GM12878 (cell line): ENCODE results near the gene SLC35F2. TPM values are rescaled to one million over a fixed set of nuclear protein-coding genes. Genes with fewer than 3 reads are reported as not detected.

Source experiments
- ATAC-seq: fragments of 200-7000 bp; cut with Tn5 transposase; 3 replicates; pipeline ENCODE4 v1.9.1; 2020; ENCODE audit warnings: mild to moderate bottlenecking, moderate library complexity
- BruUV-seq: library from RNA; stranded (reverse); fragments of 400-500 nt; replicated peaks from 2 replicates; lab custom pipeline; 2021; lab: Mats Ljungman, UMichigan
- CTCF ChIA-PET: fragments of 300-600 bp; sonication (Branson Sonifier 250); formaldehyde crosslinking; extraction: SDS; loops from one replicate; lab custom pipeline; 2021; ENCODE audit warnings: inconsistent platforms; lab: Yijun Ruan, JAX
- POLR2A ChIA-PET: fragments of 350-600 bp; formaldehyde crosslinking; extraction: SDS; loops from one replicate; lab custom pipeline; 2021; ENCODE audit warnings: inconsistent platforms; lab: Charles Lee
- RAD21 ChIA-PET: fragments of 300-600 bp; sonication (Branson Sonifier 250); formaldehyde crosslinking; loops from one replicate; lab custom pipeline; 2023; ENCODE audit warnings: antibody characterized with exemption; ENCODE audit not compliant: unreplicated experiment; lab: Charles Lee
- SMC1A ChIA-PET: fragments of 300-600 bp; sonication (Branson Sonifier 250); formaldehyde crosslinking; loops from one replicate; lab custom pipeline; 2023; ENCODE audit not compliant: unreplicated experiment, uncharacterized antibody; lab: Charles Lee
- DNase-seq: peaks from one replicate; pipeline ENCODE4 v3.0.0-alpha.2; 2011; ENCODE audit warnings: low read depth, low spot score
- FAIRE-seq: peaks from 3 replicates; lab custom pipeline; 2011; peaks lifted over from hg19 to GRCh38; lab: Jason Lieb, UNC
- H2AFZ ChIP-seq: 2 replicates; pipeline ENCODE4 v1.6.0; 2011; ENCODE audit warnings: low read depth, low read length, control low read depth; ENCODE audit not compliant: control insufficient read depth
- H3K27ac ChIP-seq: 2 replicates; pipeline ENCODE4 v1.5.1; 2011; ENCODE audit warnings: control low read depth; ENCODE audit not compliant: control insufficient read depth, insufficient read depth
- H3K27me3 ChIP-seq, 2 experiments: replicated peaks in 1 of 2; 2 replicates each; pipeline versions ENCODE4 v1.6.0 to v1.6.1; 2011; ENCODE audit warnings: low read length in 1 of 2; ENCODE audit not compliant: control insufficient read depth in 2 of 2, insufficient read depth in 2 of 2
- H3K36me3 ChIP-seq, 2 experiments: 2 replicates each; pipeline ENCODE4 v1.5.1; 2011; ENCODE audit warnings: low read length in 1 of 2; ENCODE audit not compliant: control insufficient read depth in 2 of 2, insufficient read depth in 2 of 2
- H3K4me1 ChIP-seq: 2 replicates; pipeline ENCODE4 v1.6.1; 2011; ENCODE audit warnings: mild to moderate bottlenecking, low read length, moderate library complexity, mixed read lengths; ENCODE audit not compliant: control insufficient read depth, insufficient read depth
- H3K4me2 ChIP-seq: 2 replicates; pipeline ENCODE4 v1.6.0; 2011; ENCODE audit warnings: control low read depth; ENCODE audit not compliant: control insufficient read depth, insufficient read depth
- H3K4me3 ChIP-seq: fragments of 200-600 bp; sonication (generic); 2 replicates; pipeline ENCODE4 v1.5.1; 2016
- H3K79me2 ChIP-seq: 2 replicates; pipeline ENCODE4 v1.6.0; 2011; ENCODE audit warnings: low read length; ENCODE audit not compliant: control insufficient read depth, insufficient read depth
- H3K9ac ChIP-seq: 2 replicates; pipeline ENCODE4 v1.8.0; 2011; ENCODE audit warnings: low read length, control low read depth, mixed read lengths; ENCODE audit not compliant: control insufficient read depth, insufficient read depth
- H3K9me3 ChIP-seq: replicated peaks from 3 replicates; pipeline ENCODE4 v1.5.1; 2011; ENCODE audit warnings: mild to moderate bottlenecking, low read length; ENCODE audit not compliant: control insufficient read depth, insufficient read depth
- H4K20me1 ChIP-seq: 2 replicates; pipeline ENCODE4 v1.6.0; 2011; ENCODE audit not compliant: control insufficient read depth, insufficient read depth
- ATF7 ChIP-seq: fragments of 450-650 bp; IDR thresholded peaks from 2 replicates; pipeline ENCODE4 v1.6.1; 2016; ENCODE audit warnings: low read depth, mild to moderate bottlenecking
- FOS ChIP-seq: IDR thresholded peaks from 3 replicates; pipeline ENCODE4 v1.6.1; 2011; ENCODE audit warnings: borderline replicate concordance; ENCODE audit not compliant: insufficient read length; ENCODE audit errors: extremely low read depth
- HCFC1 ChIP-seq: fragments of 150-350 bp; IDR thresholded peaks from 2 replicates; pipeline ENCODE4 v1.6.1; 2014; ENCODE audit warnings: low read length
- JUNB ChIP-seq: IDR thresholded peaks from 2 replicates; pipeline ENCODE4 v1.6.1; 2016; ENCODE audit warnings: antibody characterized with exemption, mild to moderate bottlenecking
- WGBS: methylation state at CpG from one replicate; pipeline ENCODE4 v1.1.6; 2016; ENCODE audit warnings: low lambda C conversion rate; ENCODE audit not compliant: insufficient replicate concordance, insufficient coverage; ENCODE audit errors: missing lambda C conversion rate; 5-methylcytosine and 5-hydroxymethylcytosine counted together
- in situ Hi-C: fragments of 300-500 bp; cut with MboI; formaldehyde crosslinking; loops from 9 replicates; pipeline ENCODE4 v1.14.3; 2018; ENCODE audit warnings: mixed read lengths
- intact Hi-C: fragments of 100-400 bp; cut with micrococcal nuclease; formaldehyde crosslinking; loops from one replicate; pipeline ENCODE4 v1.14.2; 2022; ENCODE audit not compliant: unreplicated experiment
- polyA plus RNA-seq, 11 experiments: library from polyadenylated mRNA; depleted of rRNA in 4 of 11; unstranded in 6 of 11; stranded (reverse) in 5 of 11; fragments of >200 nt; fragmentation: Nextera tagmentation in 4 of 11; fragmentation: Illumina TruSeq in 1 of 11; extraction: Ambion mirVana in 4 of 11; extraction: Trizol in 1 of 11; gene quantifications; 1 replicate in 1 of 11; 2 replicates in 10 of 11; pipeline versions ENCODE4 v1.2.1 to v1.2.3, GENCODE V29; 2011 to 2016; ENCODE audit warnings: inconsistent platforms in 2 of 11, missing spikeins in 2 of 11, low read depth in 1 of 11
- total RNA-seq, 4 experiments: library from RNA; depleted of rRNA in 3 of 4; stranded (reverse); fragments of >200 nt in 3 of 4; fragmentation: Illumina TruSeq in 1 of 4; extraction: Trizol in 1 of 4; gene quantifications; 2 replicates each; pipeline versions ENCODE4 v1.2.1 to v1.2.3, GENCODE V29; 2013 to 2021
- TF ChIP-seq, protein P1 (sequence below): fragments of 450-650 bp; formaldehyde crosslinking; IDR thresholded peaks from 2 replicates; pipeline ENCODE4 v1.5.0; 2022; ENCODE audit warnings: mild to moderate bottlenecking, missing genetic modification characterization
- TF ChIP-seq, protein P2 (sequence below): fragments of 450-650 bp; IDR thresholded peaks from 2 replicates; pipeline ENCODE4 v1.6.1; 2018; ENCODE audit warnings: borderline replicate concordance, mild to moderate bottlenecking; ENCODE audit not compliant: partially characterized antibody

SLC35F2 gene
- total and polyA plus RNA-seq, 10 of the 15 experiments (the other 5 are each of a cell fraction or from before 2014, with no cell fraction given) = 15.2 to 48.8 (median 40.1) TPM

DNA sequence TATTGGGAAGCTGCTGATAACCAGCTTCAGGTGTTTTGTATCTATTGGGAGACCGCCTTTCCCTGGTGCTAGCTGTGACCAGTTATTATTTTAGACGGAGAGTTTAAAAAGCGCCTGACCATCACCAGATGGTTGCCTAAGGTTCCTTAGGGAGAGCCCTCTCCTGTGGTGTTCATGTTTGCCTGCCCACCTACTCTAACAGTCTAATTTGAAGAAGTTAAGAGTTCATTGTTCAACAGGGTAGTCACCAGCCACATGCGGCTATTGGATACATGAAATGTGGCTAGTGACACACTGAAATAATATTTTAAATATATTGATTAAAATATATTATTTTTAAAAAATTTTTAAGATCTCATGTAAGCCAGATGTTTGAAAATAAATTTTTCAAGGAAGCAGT is 75.5 kb downstream of the SLC35F2 start:
- H3K79me2 ChIP-seq = no peaks in the 10 kb centered on the region
- WGBS = 94% methylated on average over 4 of the region's 4 CpGs
- no peak overlapping the region for H2AFZ ChIP-seq
- H3K9ac ChIP-seq = no peak overlapping the region
- no peaks in the 10 kb centered on the region for H3K36me3 ChIP-seq
- RAD21 ChIA-PET = no interaction called here
- H4K20me1 ChIP-seq = no peaks in the 10 kb centered on the region
- no peaks in the 10 kb centered on the region for H3K4me1 ChIP-seq
- H3K4me2 ChIP-seq = no peak overlapping the region
- SMC1A ChIA-PET = interaction anchor here (1.5 kb wide), 1 partner anchor 93 kb away, joined by 4 read pairs; no protein-coding TSS in a partner anchor
- ATAC-seq (no peak), DNase-seq (no peak), FAIRE-seq (no peak)
- H3K9me3 ChIP-seq = no peaks in the 10 kb centered on the region; the same call in 2 of the 3 replicates
- no peak overlapping the region for H3K27ac ChIP-seq
- CTCF ChIA-PET = interaction anchor here (0.8 to 2.4 kb wide), 3 partner anchors 12 to 183 kb away, joined by 3 to 8 read pairs (median 3); no protein-coding TSS in a partner anchor
- no peak overlapping the region for H3K4me3 ChIP-seq
- POLR2A ChIA-PET = no interaction called here
- in situ Hi-C loops = no loop called here
- no peaks in the 10 kb centered on the region for H3K27me3 ChIP-seq
- TF ChIP-seq HCFC1 = no peak
- no peak for TF ChIP-seq ATF7
- TF ChIP-seq, protein P1, sequence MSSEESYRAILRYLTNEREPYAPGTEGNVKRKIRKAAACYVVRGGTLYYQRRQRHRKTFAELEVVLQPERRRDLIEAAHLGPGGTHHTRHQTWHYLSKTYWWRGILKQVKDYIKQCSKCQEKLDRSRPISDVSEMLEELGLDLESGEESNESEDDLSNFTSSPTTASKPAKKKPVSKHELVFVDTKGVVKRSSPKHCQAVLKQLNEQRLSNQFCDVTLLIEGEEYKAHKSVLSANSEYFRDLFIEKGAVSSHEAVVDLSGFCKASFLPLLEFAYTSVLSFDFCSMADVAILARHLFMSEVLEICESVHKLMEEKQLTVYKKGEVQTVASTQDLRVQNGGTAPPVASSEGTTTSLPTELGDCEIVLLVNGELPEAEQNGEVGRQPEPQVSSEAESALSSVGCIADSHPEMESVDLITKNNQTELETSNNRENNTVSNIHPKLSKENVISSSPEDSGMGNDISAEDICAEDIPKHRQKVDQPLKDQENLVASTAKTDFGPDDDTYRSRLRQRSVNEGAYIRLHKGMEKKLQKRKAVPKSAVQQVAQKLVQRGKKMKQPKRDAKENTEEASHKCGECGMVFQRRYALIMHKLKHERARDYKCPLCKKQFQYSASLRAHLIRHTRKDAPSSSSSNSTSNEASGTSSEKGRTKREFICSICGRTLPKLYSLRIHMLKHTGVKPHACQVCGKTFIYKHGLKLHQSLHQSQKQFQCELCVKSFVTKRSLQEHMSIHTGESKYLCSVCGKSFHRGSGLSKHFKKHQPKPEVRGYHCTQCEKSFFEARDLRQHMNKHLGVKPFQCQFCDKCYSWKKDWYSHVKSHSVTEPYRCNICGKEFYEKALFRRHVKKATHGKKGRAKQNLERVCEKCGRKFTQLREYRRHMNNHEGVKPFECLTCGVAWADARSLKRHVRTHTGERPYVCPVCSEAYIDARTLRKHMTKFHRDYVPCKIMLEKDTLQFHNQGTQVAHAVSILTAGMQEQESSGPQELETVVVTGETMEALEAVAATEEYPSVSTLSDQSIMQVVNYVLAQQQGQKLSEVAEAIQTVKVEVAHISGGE = no peak
- TF ChIP-seq, protein P2, sequence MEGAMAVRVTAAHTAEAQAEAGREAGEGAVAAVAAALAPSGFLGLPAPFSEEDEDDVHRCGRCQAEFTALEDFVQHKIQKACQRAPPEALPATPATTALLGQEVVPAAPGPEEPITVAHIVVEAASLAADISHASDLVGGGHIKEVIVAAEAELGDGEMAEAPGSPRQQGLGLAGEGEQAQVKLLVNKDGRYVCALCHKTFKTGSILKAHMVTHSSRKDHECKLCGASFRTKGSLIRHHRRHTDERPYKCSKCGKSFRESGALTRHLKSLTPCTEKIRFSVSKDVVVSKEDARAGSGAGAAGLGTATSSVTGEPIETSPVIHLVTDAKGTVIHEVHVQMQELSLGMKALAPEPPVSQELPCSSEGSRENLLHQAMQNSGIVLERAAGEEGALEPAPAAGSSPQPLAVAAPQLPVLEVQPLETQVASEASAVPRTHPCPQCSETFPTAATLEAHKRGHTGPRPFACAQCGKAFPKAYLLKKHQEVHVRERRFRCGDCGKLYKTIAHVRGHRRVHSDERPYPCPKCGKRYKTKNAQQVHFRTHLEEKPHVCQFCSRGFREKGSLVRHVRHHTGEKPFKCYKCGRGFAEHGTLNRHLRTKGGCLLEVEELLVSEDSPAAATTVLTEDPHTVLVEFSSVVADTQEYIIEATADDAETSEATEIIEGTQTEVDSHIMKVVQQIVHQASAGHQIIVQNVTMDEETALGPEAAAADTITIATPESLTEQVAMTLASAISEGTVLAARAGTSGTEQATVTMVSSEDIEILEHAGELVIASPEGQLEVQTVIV = no peak
- TF ChIP-seq FOS = no peak
- TF ChIP-seq JUNB = no peak
- intact Hi-C loops = no loop called here
- BruUV-seq = no TSS peak
